MM.1S (cell line): ENCODE results near the gene FGR.

Experiments
- DNase-seq: peaks from one replicate; pipeline ENCODE4 v3.0.0-alpha.2; 2015
- H2AFZ ChIP-seq: fragments of 300-600 bp; sonication (generic); 2 replicates; pipeline ENCODE4 v1.6.0; 2016; ENCODE audit warnings: antibody characterized with exemption, low read length
- H3F3A ChIP-seq: fragments of 300-600 bp; sonication (generic); 2 replicates; pipeline ENCODE4 v1.6.1; 2016; ENCODE audit warnings: mild to moderate bottlenecking, antibody characterized with exemption, low read length, moderate library complexity, mixed read lengths; ENCODE audit not compliant: insufficient read depth
- H3K27ac ChIP-seq: fragments of 300-600 bp; sonication (generic); 2 replicates; pipeline ENCODE4 v1.5.1; 2016; ENCODE audit warnings: mild to moderate bottlenecking, low read length
- H3K27me3 ChIP-seq: fragments of 300-600 bp; sonication (generic); replicated peaks from 2 replicates; pipeline ENCODE4 v1.6.0; 2016; ENCODE audit warnings: low read length; ENCODE audit not compliant: insufficient read depth
- H3K36me3 ChIP-seq: fragments of 300-600 bp; sonication (generic); replicated peaks from 2 replicates; pipeline ENCODE4 v1.6.1; 2016; ENCODE audit warnings: mild to moderate bottlenecking, low read length, mixed read lengths; ENCODE audit not compliant: insufficient read depth
- H3K4me1 ChIP-seq: fragments of 300-600 bp; sonication (generic); 2 replicates; pipeline ENCODE4 v1.6.1; 2016; ENCODE audit warnings: low read length, mixed read lengths
- H3K4me2 ChIP-seq: fragments of 300-600 bp; sonication (generic); 2 replicates; pipeline ENCODE4 v1.6.0; 2016; ENCODE audit warnings: low read depth, low read length
- H3K4me3 ChIP-seq: fragments of 300-600 bp; sonication (generic); 2 replicates; pipeline ENCODE4 v1.5.1; 2016; ENCODE audit warnings: low read length, mixed read lengths
- H3K79me2 ChIP-seq: fragments of 300-600 bp; sonication (generic); 2 replicates; pipeline ENCODE4 v1.6.1; 2016; ENCODE audit warnings: mixed run types, low read length, mixed read lengths
- H3K9ac ChIP-seq: fragments of 300-600 bp; sonication (generic); 2 replicates; pipeline ENCODE4 v1.6.1; 2016; ENCODE audit warnings: low read length, mixed read lengths
- H3K9me2 ChIP-seq: fragments of 300-600 bp; sonication (generic); replicated peaks from 2 replicates; pipeline ENCODE4 v1.6.1; 2016; ENCODE audit warnings: mild to moderate bottlenecking, low read length, mixed read lengths; ENCODE audit not compliant: insufficient read depth
- H3K9me3 ChIP-seq: fragments of 300-600 bp; sonication (generic); replicated peaks from 2 replicates; pipeline ENCODE4 v1.6.1; 2016; ENCODE audit warnings: mild to moderate bottlenecking, low read length, mixed read lengths; ENCODE audit not compliant: insufficient read depth
- H4K20me1 ChIP-seq: fragments of 300-600 bp; sonication (generic); 2 replicates; pipeline ENCODE4 v1.6.1; 2016; ENCODE audit warnings: mild to moderate bottlenecking, low read length, moderate library complexity, mixed read lengths; ENCODE audit not compliant: insufficient read depth
- EZH2 ChIP-seq: fragments of 300-600 bp; sonication (generic); optimal IDR thresholded peaks from 2 replicates; pipeline ENCODE3; 2017; ENCODE audit warnings: low read depth, mild to moderate bottlenecking, antibody characterized with exemption, low read length, mixed read lengths
- EZH2phosphoT487 ChIP-seq: fragments of 300-600 bp; sonication (generic); IDR thresholded peaks from 2 replicates; pipeline ENCODE4 v1.6.1; 2018; ENCODE audit warnings: antibody characterized with exemption, low read length
- TF ChIP-seq, protein P1 (sequence below): fragments of 300-600 bp; sonication (generic); IDR thresholded peaks from 2 replicates; pipeline ENCODE4 v1.5.1; 2016; ENCODE audit warnings: antibody characterized with exemption, low read length, mixed read lengths

Gene FGR

DNA sequence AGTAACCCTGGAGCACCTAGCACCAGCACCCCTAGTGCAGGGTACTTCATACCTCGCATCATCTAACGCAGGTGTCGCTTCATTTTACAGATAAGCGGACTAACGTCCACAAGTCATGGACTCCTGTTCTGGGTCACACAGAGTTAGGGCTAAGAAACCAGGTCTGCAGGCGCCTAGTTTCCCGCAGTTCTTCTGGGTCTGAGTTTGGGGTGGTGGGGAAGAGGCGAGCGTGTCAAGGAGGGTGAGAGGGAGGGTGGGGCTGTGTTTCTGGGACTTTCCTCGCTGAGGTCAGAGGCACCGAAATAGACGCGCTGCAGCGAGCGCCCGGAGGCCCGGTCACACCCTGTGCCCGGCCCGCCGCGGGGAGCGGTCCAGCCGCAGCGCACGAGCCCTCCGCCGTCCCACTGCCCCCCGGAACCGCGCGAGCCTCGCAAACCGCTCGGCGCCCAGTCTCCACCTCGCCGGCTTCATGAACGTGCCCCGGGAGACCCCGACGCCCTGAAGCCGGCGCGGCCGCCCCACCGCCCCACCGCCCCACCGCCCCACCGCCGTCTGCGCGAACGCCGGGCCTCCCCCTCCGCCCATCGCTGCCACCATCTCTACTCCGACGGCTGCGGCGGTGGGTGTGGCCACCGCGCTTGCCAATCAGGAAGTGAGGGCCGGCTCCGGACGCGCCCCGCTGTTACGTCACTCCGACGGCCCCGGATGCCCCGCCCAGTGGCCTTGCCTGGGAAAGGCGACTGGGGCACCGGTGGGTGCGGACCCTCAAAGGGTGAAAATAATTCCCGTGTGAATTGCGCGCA lies 24.7 kb upstream of the FGR start:
- no peak overlapping the region for H3K27ac ChIP-seq
- no peaks in the 10 kb centered on the region for H3K9me3 ChIP-seq
- H2AFZ ChIP-seq = peak overlapping the region; percentile 89
- peaks cover 9% of the 10 kb centered on the region; the same call in 1 of the 2 replicates for H3F3A ChIP-seq
- TF ChIP-seq, protein P1, sequence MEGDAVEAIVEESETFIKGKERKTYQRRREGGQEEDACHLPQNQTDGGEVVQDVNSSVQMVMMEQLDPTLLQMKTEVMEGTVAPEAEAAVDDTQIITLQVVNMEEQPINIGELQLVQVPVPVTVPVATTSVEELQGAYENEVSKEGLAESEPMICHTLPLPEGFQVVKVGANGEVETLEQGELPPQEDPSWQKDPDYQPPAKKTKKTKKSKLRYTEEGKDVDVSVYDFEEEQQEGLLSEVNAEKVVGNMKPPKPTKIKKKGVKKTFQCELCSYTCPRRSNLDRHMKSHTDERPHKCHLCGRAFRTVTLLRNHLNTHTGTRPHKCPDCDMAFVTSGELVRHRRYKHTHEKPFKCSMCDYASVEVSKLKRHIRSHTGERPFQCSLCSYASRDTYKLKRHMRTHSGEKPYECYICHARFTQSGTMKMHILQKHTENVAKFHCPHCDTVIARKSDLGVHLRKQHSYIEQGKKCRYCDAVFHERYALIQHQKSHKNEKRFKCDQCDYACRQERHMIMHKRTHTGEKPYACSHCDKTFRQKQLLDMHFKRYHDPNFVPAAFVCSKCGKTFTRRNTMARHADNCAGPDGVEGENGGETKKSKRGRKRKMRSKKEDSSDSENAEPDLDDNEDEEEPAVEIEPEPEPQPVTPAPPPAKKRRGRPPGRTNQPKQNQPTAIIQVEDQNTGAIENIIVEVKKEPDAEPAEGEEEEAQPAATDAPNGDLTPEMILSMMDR = no peak
- TF ChIP-seq EZH2 = no peak
- TF ChIP-seq EZH2phosphoT487 = no peak
- DNase-seq = peak; percentile 90
- no peaks in the 10 kb centered on the region for H3K36me3 ChIP-seq
- H3K9ac ChIP-seq = peak overlapping the region; percentile 38; the same call in 1 of the 2 replicates
- no peaks in the 10 kb centered on the region for H3K9me2 ChIP-seq
- H4K20me1 ChIP-seq = no peaks in the 10 kb centered on the region
- peaks cover 21% of the 10 kb centered on the region for H3K4me1 ChIP-seq
- H3K4me3 ChIP-seq = peak overlapping the region; percentile 56
- no peaks in the 10 kb centered on the region for H3K79me2 ChIP-seq
- H3K4me2 ChIP-seq = peak overlapping the region; percentile 77
- H3K27me3 ChIP-seq = no peaks in the 10 kb centered on the region

DNA sequence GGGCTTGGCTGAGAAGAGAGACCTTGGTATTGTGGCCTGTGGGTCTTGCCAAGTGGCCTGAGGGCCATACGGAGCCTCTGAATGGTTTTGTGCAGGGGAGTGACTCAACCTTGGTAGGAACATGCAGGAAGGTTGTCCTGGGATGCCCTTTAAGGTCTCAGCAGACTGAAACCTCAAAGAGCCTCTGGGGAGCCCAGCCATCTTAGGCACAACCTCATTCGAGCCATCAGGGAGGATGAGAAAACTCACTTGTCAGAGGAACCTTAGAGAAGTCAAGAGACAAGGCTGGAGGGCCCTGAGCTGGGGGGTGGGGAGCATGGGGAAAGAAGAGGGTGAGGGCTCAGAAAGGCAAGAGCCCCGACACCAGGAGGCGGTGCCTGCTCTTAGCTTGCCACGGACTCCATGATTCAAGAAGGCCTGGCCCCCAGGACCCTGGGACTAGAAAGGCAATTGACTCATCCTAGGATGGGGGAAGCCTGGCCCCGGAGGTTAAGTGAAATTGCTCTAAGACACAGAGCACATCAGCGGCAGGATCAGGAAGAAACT lies 24.0 kb upstream of the FGR start:
- Histone ChIP-seq H3F3A (peaks cover 9% of the 10 kb centered on the region; the same call in 1 of the 2 replicates), H3K27me3 (no peaks in the 10 kb centered on the region), H3K79me2 (no peaks in the 10 kb centered on the region), H3K9me2 (no peaks in the 10 kb centered on the region), H3K4me3 (peak overlapping the region; percentile 47; the same call in 1 of the 2 replicates), H3K27ac (no peak overlapping the region), H2AFZ (peak overlapping the region; percentile 88), H3K9me3 (no peaks in the 10 kb centered on the region), H4K20me1 (no peaks in the 10 kb centered on the region), H3K36me3 (no peaks in the 10 kb centered on the region), H3K4me1 (peaks cover 21% of the 10 kb centered on the region), H3K4me2 (peak overlapping the region; percentile 68; the same call in 1 of the 2 replicates), H3K9ac (no peak overlapping the region)
- TF ChIP-seq EZH2phosphoT487 = no peak
- TF ChIP-seq EZH2 = no peak
- TF ChIP-seq, protein P1 = no peak
- DNase-seq = no peak

DNA sequence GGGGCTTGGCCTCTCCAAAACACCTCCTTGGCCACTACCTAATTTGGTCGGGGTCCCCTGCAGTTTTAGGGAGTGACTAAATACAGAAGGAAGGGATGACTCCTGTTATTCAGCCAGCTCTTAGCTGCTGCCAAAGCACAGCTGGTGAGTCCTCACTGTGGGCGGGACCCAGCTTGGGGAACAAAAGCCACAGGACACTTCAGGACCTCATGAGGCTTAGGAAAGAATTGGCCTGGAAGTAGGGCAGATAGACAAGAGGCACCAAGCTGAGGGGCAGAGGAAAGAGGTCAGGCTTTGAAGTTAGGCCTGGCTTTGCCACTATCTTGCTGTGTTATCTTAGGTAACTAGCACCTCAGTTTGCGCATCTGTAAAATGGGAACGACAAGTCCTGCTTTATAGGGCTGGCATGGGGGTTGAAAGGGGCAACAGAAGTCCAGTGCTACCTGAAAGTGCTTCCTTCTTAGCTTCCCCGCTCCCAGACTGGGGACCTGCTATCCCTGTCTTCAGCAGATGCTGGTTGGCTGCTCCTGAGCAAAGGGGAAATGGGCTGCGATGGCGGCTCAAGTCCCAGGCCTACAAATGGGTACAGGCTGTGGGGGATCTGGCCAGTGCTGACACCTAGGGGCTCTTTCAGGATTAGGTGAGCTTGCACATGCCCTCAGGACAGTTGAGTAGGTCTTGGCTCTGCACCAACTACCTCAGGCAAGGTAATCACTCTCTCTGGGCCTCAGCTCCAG lies 21.3 kb upstream of the FGR start:
- Histone ChIP-seq H3K27me3 (no peaks in the 10 kb centered on the region), H3K27ac (no peak overlapping the region), H4K20me1 (no peaks in the 10 kb centered on the region), H3K9me2 (no peaks in the 10 kb centered on the region), H3K9ac (no peak overlapping the region), H3K36me3 (no peaks in the 10 kb centered on the region), H3K9me3 (no peaks in the 10 kb centered on the region), H3K4me2 (no peak overlapping the region), H2AFZ (no peak overlapping the region), H3K79me2 (no peaks in the 10 kb centered on the region), H3F3A (peaks cover 9% of the 10 kb centered on the region; the same call in 1 of the 2 replicates), H3K4me1 (peaks cover 16% of the 10 kb centered on the region), H3K4me3 (no peak overlapping the region)
- TF ChIP-seq EZH2 (no peak), EZH2phosphoT487 (no peak)
- TF ChIP-seq, protein P1 = no peak
- no peak for DNase-seq
